Activated CD8-positive, alpha-beta T cell treated with anti-CD3 and anti-CD28 coated beads for 36 hours (primary cell): Measurements from ENCODE around the gene STARD3. TPM values are rescaled to one million over a fixed set of nuclear protein-coding genes. Genes with fewer than 3 reads are reported as not detected.

Source experiments
- ATAC-seq: fragments of 200-7000 bp; cut with Tn5 transposase; one replicate; pipeline ENCODE4 v1.10.0; 2021; ENCODE audit warnings: mild to moderate bottlenecking, moderate library complexity
- CTCF ChIA-PET: fragments of 350-600 bp; sonication (Branson Sonifier 250); formaldehyde crosslinking; loops from one replicate; lab custom pipeline; 2021; ENCODE audit warnings: antibody characterized with exemption; lab: Charles Lee
- POLR2A ChIA-PET: fragments of 350-600 bp; sonication (Branson Sonifier 250); formaldehyde crosslinking; loops from one replicate; lab custom pipeline; 2021; ENCODE audit warnings: antibody characterized with exemption; lab: Charles Lee
- DNase-seq: peaks from one replicate; pipeline ENCODE4 v3.0.0-alpha.2; 2020
- H3K27ac Mint-ChIP-seq: one replicate; pipeline ENCODE4 v1.8.0; 2021; ENCODE audit warnings: mild to moderate bottlenecking, mixed read lengths
- H3K27me3 Mint-ChIP-seq: one replicate; pipeline ENCODE4 v1.8.0; 2021; ENCODE audit warnings: mixed read lengths
- H3K36me3 Mint-ChIP-seq: one replicate; pipeline ENCODE4 v1.8.0; 2021; ENCODE audit warnings: low read depth, mixed read lengths
- H3K4me1 Mint-ChIP-seq: one replicate; pipeline ENCODE4 v1.8.0; 2021; ENCODE audit warnings: low read depth, mixed read lengths
- H3K4me3 Mint-ChIP-seq: one replicate; pipeline ENCODE4 v1.8.0; 2021; ENCODE audit warnings: mild to moderate bottlenecking, moderate library complexity, mixed read lengths
- H3K9me3 Mint-ChIP-seq: one replicate; pipeline ENCODE4 v1.8.0; 2021; ENCODE audit warnings: mixed read lengths
- intact Hi-C: fragments of 100-400 bp; cut with micrococcal nuclease; formaldehyde crosslinking; loops from one replicate; pipeline ENCODE4 v1.10.0; 2022
- total RNA-seq, 2 experiments: library from RNA; stranded (reverse); gene quantifications; one replicate each; pipeline ENCODE4 v1.2.3, GENCODE V29; 2021
- TF ChIP-seq, protein P1 (sequence below): fragments of 200-600 bp; IDR thresholded peaks from one replicate; pipeline ENCODE4 v1.8.0; 2022; ENCODE audit warnings: antibody characterized with exemption, mild to moderate bottlenecking

STARD3 gene
- total RNA-seq, 2 experiments from 2014 or later, result 48.7 to 50.3 TPM

DNA sequence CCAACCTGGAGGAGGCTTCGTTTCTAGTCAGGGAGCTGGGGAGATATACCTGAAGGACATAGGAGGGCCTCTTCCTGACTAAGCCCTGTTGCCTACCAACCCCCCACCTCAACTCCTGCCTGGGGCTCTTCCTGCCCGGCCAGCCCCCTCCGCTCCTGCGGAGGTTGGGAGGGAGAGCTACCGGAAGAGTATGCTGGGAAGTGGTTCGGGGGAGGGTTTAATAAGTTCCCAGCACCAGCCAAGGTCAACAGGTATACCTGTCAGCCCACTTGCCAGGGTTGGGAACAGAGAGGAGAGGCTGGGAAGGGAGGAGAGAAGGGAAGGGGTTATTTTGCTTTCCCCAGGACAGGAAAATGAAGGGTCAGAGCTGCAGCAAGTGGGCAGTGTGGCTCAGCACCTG, 5.5 kb upstream of the STARD3 start:
- TF ChIP-seq, protein P1, sequence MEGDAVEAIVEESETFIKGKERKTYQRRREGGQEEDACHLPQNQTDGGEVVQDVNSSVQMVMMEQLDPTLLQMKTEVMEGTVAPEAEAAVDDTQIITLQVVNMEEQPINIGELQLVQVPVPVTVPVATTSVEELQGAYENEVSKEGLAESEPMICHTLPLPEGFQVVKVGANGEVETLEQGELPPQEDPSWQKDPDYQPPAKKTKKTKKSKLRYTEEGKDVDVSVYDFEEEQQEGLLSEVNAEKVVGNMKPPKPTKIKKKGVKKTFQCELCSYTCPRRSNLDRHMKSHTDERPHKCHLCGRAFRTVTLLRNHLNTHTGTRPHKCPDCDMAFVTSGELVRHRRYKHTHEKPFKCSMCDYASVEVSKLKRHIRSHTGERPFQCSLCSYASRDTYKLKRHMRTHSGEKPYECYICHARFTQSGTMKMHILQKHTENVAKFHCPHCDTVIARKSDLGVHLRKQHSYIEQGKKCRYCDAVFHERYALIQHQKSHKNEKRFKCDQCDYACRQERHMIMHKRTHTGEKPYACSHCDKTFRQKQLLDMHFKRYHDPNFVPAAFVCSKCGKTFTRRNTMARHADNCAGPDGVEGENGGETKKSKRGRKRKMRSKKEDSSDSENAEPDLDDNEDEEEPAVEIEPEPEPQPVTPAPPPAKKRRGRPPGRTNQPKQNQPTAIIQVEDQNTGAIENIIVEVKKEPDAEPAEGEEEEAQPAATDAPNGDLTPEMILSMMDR, result no peak
- ATAC-seq (no peak), DNase-seq (no peak)
- intact Hi-C loops, result loop anchor here (10.0 kb wide), 1 partner anchor 233 kb away; the partner anchor contains the start of genes IKZF3 and ZPBP2
- peaks cover 15% of the 10 kb centered on the region for H3K27me3 Mint-ChIP-seq
- no peaks in the 10 kb centered on the region for H3K9me3 Mint-ChIP-seq
- ChIA-PET CTCF (interaction anchor here (0.9 to 9.3 kb wide), 7 partner anchors 9 to 99 kb away, joined by 3 to 224 read pairs (median 5); partner anchors contain the start of gene MIEN1), POLR2A (interaction anchor here (1.5 kb wide), 1 partner anchor 10 kb away, joined by 5 read pairs; no protein-coding TSS in a partner anchor)
- peaks cover 12% of the 10 kb centered on the region for H3K4me1 Mint-ChIP-seq
- no peak overlapping the region for H3K4me3 Mint-ChIP-seq
- no peaks in the 10 kb centered on the region for H3K36me3 Mint-ChIP-seq
- H3K27ac Mint-ChIP-seq, result no peak overlapping the region

DNA sequence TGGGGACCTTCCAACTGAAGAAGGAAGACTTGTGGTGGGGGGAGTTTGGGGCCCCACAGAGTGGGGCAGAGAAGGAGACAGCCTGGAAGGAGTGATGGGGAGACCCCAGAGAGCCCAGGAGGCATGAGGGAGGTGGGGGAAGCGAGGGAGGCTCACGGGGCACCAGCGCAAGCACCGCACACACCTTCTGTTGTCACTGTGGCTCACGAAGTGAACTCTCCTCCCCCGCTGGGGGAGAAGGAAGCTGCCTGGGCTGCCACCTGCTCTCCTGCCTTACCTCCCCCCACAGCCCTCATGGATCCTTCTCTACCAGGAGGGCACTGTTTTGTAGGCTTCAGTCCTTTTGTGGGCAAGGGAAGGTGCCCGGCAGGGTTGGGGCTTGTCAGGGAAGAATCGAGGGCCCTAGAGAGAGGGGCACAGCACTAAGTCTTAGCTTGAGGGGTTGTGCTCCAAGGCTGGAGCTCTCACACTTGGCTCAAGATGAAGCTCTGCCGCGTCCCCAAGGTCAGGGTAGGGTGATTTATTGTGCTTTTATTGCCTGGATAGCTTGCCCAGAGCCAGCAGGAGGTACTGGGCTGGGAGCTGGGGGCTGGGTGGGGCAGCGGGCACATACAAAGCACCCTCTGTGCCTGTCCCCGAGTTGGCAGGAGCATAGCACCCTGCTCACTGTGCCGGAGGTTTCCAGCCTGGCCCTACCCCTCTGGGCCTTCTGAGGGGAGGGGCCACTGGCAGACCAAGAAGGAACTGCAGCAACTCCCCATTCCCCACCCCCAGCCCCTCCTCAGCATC, 4.6 kb upstream of the STARD3 start:
- POLR2A ChIA-PET, result interaction anchor here (1.5 kb wide), 1 partner anchor 10 kb away, joined by 5 read pairs; no protein-coding TSS in a partner anchor
- H3K4me3 Mint-ChIP-seq, result no peak overlapping the region
- intact Hi-C loops, result loop anchor here (10.0 kb wide), 1 partner anchor 232 kb away; the partner anchor contains the start of genes IKZF3 and ZPBP2

DNA sequence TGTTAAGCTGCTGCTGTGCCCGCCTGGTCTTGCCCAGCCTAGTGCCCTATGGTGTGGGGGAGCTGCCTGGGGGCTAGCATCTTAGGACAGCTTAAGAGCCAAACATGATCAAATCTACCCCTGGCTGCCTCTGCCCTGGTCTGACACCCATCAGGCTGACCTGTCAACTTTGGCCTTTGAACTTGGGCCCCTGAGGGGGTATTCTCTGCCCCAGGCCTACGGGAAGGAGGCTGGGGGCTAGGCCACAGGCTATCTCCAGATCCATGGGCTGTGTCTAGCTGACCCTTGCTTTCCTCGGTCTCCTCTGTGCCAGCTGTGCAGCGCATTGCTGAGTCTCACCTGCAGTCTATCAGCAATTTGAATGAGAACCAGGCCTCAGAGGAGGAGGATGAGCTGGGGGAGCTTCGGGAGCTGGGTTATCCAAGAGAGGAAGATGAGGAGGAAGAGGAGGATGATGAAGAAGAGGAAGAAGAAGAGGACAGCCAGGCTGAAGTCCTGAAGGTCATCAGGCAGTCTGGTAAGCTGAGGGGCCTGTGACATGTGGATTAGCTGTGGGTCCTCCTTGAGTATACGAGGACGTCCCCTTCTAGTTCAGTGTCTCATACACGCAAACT, 3.3 kb upstream of the STARD3 start:
- TF ChIP-seq, protein P1, result no peak
- H3K4me3 Mint-ChIP-seq, result no peak overlapping the region
- H3K27ac Mint-ChIP-seq, result no peak overlapping the region
- peaks cover 23% of the 10 kb centered on the region for H3K4me1 Mint-ChIP-seq
- ATAC-seq, result no peak
- peaks cover 4% of the 10 kb centered on the region for H3K27me3 Mint-ChIP-seq
- peaks cover 5% of the 10 kb centered on the region for H3K36me3 Mint-ChIP-seq
- no peak for DNase-seq
- intact Hi-C loops, result loop anchor here (10.0 kb wide), 1 partner anchor 231 kb away; the partner anchor contains the start of genes IKZF3 and ZPBP2
- no peaks in the 10 kb centered on the region for H3K9me3 Mint-ChIP-seq
- ChIA-PET CTCF (interaction anchor here (0.9 to 9.3 kb wide), 14 partner anchors 12 to 261 kb away, joined by 3 to 224 read pairs (median 3); partner anchors contain the start of genes MIEN1 and PNMT), POLR2A (interaction anchor here (0.5 kb wide), 1 partner anchor 82 kb away, joined by 3 read pairs; no protein-coding TSS in a partner anchor)

More for the DNA sequence above, 4.6 kb upstream of the STARD3 start:
- H3K4me1 Mint-ChIP-seq, result peaks cover 11% of the 10 kb centered on the region
- no peak for ATAC-seq
- H3K27ac Mint-ChIP-seq, result no peak overlapping the region
- peaks cover 12% of the 10 kb centered on the region for H3K27me3 Mint-ChIP-seq
- TF ChIP-seq, protein P1, result no peak
- DNase-seq, result no peak
- CTCF ChIA-PET, result interaction anchor here (1.5 to 9.3 kb wide), 6 partner anchors 10 to 137 kb away, joined by 3 to 224 read pairs (median 12); no protein-coding TSS in a partner anchor
- no peaks in the 10 kb centered on the region for H3K9me3 Mint-ChIP-seq
- H3K36me3 Mint-ChIP-seq, result no peaks in the 10 kb centered on the region

DNA sequence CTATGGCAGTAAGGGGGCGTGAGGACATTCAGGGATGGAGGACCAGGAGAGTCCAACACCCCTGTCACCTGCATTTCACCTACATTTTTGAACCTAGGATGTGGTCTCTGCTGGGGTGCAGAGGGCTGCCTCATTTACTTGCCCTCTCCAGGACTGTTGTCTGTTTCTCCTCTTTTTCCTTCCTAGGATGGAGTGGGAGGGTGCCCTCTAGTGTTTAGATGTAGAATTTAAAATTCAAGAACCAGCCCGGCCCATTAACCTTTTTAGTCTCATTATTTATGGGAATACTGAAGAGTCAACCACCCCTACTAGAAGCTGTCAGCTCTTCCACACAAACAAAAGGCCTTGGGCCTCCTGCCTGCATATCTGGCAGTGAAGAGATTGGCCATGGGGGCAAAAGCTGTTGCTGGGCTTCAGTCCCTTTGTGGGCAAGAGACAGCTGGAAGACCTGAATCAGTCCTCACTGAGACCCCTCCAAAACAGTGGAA, 2.5 kb upstream of the STARD3 start:
- Mint-ChIP-seq H3K9me3 (no peaks in the 10 kb centered on the region), H3K36me3 (peaks cover 5% of the 10 kb centered on the region), H3K4me1 (peaks cover 29% of the 10 kb centered on the region), H3K27me3 (peaks cover 3% of the 10 kb centered on the region), H3K27ac (no peak overlapping the region), H3K4me3 (no peak overlapping the region)
- ChIA-PET POLR2A (interaction anchor here (0.6 to 1.6 kb wide), 2 partner anchors 11 to 97 kb away, joined by 3 to 4 read pairs; no protein-coding TSS in a partner anchor), CTCF (interaction anchor here (0.7 to 9.3 kb wide), 29 partner anchors 11 to 303 kb away, joined by 3 to 224 read pairs (median 3); partner anchors contain the start of genes MIEN1, PGAP3 and PNMT)
- intact Hi-C loops, result loop anchor here (10.0 kb wide), 1 partner anchor 230 kb away; the partner anchor contains the start of genes IKZF3 and ZPBP2
- ATAC-seq (no peak), DNase-seq (no peak)
- TF ChIP-seq, protein P1, result peak; percentile 92
